HFF-Myc (cell line): Measurements from ENCODE around the gene SYT7.

Experiments used
- DNase-seq: peaks from one replicate; pipeline ENCODE4 v3.0.0-alpha.2; 2011; ENCODE audit warnings: low read depth; ENCODE audit errors: extremely low read depth
- H3K4me3 ChIP-seq: replicated peaks from 2 replicates; pipeline ENCODE4 v1.5.1; 2011; ENCODE audit warnings: low read depth, mild to moderate bottlenecking, control low read depth, low read length
- TF ChIP-seq, protein P1 (sequence below): IDR thresholded peaks from 2 replicates; pipeline ENCODE4 v1.5.1; 2012; ENCODE audit warnings: mild to moderate bottlenecking, low read depth, low read length, control low read depth; ENCODE audit errors: missing control alignments

The SYT7 gene

DNA sequence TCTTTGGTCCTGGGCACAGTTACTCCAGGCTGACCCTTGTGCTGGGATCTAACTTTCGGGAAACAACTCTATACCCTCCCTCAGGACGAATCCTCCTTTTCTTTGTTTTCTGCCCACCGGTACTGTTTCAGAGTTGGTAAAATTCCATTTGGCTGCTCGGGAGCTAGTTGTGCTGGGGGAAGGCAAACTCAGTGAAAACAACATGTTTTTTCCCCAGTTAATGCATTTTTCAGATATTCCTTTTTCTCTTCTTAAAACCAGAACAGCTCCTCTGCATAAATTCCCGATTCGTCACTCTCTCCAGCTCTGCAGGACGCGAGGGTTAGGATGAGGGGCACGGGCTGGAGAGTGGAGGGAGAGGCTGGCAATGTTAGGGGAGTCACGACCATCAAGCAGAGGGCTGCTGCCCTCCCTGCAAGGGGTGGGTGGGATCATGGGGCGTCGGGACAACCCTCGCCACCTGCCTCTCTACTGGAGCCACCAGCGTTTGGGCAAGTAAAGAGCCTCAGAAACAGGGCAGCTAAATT, 41.0 kb downstream of the SYT7 start:
- H3K4me3 ChIP-seq: no peak overlapping the region
- no peak for DNase-seq
- TF ChIP-seq, protein P1, sequence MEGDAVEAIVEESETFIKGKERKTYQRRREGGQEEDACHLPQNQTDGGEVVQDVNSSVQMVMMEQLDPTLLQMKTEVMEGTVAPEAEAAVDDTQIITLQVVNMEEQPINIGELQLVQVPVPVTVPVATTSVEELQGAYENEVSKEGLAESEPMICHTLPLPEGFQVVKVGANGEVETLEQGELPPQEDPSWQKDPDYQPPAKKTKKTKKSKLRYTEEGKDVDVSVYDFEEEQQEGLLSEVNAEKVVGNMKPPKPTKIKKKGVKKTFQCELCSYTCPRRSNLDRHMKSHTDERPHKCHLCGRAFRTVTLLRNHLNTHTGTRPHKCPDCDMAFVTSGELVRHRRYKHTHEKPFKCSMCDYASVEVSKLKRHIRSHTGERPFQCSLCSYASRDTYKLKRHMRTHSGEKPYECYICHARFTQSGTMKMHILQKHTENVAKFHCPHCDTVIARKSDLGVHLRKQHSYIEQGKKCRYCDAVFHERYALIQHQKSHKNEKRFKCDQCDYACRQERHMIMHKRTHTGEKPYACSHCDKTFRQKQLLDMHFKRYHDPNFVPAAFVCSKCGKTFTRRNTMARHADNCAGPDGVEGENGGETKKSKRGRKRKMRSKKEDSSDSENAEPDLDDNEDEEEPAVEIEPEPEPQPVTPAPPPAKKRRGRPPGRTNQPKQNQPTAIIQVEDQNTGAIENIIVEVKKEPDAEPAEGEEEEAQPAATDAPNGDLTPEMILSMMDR: no peak

DNA sequence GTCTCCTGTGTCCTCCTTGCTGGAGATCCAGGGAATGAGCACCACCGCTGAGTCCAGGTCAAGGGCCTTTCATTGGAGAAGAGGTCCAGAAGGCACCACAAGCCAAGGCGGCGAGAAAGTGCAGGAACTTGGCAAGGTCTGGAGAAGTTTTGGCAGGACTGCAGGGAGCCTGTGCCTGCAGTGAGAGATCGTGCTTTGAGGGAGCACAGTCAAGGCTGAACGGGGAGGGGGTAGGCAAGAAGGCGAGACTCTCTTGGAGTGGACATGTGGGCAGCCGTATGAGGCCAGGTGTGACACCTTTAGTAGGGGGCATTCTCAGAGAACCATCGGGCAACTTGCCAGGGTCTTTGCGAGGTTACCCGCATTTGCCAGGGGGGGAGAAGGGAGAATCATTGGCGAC, 41.9 kb downstream of the SYT7 start:
- TF ChIP-seq, protein P1: no peak
- DNase-seq: no peak

DNA sequence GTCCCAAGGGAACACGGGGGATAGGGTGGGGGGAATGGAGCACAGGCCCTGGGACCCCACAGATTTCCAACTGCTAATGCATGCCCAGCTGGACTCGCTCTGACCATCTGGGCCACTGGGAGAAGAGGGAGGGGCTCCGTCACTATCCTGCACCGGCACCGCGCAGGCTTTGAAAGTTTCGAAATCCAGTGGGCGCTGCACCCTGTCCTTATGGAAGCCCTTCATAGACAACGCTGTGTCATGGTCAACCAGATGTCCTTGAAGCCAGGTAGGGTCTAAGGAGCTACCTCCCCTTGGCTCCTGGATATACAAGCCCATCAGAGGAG, 42.3 kb downstream of the SYT7 start:
- TF ChIP-seq, protein P1: no peak
- DNase-seq: no peak
- no peak overlapping the region for H3K4me3 ChIP-seq

More for the DNA sequence above, 41.9 kb downstream of the SYT7 start:
- H3K4me3 ChIP-seq: no peak overlapping the region

DNA sequence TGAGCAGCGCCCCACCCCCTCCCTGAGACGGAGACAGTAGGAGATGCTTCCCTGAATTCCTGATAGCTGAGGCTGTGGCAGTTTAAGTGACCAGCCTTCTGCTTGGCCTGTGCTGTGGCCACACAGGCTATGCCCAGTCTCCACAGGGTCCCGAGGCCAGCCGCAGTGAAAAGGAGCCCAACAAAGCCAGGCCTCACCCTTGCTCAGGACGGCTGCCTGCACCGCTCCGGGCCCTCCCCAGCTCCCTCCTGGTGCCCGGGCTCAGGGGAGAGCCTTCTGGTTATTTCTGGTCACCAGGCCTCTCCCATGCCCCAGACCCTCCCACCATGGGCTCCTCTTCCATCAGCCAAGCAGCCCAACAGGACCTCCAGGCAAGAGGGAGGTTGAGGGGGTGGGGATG, 43.5 kb downstream of the SYT7 start:
- H3K4me3 ChIP-seq: no peak overlapping the region
- DNase-seq: no peak
- TF ChIP-seq, protein P1: no peak

DNA sequence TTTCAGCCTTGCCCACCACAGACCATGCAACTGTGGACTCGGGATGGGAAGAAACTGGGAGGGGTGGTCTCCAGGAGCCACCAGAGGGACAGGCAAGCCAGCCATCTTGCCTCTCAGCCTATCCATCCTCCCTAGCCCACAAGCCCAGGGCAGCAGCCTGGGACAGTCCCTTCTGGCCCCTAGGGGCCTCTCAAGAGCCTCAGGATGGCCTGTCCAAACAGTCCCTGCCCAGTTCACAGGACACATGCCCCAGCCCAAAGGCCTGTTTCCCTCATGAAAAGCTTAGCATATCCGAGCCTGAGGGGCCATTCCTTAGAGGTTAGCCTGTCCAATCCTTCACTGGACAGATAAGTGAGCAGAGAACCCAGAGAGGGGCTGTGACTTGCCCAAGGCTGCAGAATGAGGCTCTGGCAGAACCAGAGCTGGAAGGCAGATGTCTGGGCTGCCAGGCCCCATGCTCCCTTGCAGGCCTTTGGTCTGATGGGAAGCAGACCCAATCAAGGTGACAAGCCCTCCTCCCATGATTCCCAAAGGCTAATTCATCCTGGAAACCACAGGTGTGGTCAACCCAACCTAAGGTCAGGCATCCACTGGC, 44.1 kb downstream of the SYT7 start:
- TF ChIP-seq, protein P1: no peak
- DNase-seq: no peak
- H3K4me3 ChIP-seq: no peak overlapping the region

DNA sequence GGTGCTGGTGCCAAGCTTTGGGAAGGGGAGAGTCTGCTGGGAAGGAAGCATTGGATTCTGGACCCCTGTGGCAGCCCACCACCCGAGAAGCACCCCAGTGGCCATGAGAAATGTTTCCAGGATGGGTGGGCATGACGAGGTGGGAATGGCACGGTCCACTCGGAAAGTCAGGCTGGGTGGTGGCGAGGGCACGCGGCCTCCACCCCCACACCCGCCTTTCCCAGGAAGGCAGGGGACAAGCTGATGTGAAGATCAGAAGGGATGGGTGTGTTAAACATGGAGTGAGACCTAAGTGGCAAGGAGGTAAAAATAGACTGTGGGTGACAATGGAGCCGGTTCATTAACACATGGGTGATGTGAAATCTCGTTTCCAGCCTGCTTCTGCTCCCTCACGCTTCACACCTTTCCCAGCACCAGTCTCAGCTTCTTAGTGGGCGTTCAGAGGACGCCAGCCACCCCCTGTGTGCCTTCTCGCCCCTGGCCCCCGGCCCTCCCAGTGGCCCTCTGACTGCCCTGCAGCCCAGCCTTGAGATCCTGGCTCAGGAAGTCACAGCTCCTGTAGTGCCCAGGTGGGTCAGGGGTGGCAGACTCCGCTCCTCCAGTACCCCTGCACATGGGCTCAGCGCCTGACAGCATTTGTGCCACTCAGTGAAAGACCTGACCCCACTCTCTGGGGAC, 44.7 kb downstream of the SYT7 start:
- TF ChIP-seq, protein P1: no peak
- no peak for DNase-seq
- no peak overlapping the region for H3K4me3 ChIP-seq
